Measurements from ENCODE around the gene ALKBH2.

Gene ALKBH2

GRCh38 chr12:109047081-109047805 is 46.0 kb downstream of the ALKBH2 start:
- no peak for TF ChIP-seq POLR2A (IDR thresholded peaks at IDR 0.05; ENCODE audit: low read length)
- TF ChIP-seq GATA1 (IDR thresholded peaks at IDR 0.05; ENCODE audit: low read depth, low read length) = no peak

DNA sequence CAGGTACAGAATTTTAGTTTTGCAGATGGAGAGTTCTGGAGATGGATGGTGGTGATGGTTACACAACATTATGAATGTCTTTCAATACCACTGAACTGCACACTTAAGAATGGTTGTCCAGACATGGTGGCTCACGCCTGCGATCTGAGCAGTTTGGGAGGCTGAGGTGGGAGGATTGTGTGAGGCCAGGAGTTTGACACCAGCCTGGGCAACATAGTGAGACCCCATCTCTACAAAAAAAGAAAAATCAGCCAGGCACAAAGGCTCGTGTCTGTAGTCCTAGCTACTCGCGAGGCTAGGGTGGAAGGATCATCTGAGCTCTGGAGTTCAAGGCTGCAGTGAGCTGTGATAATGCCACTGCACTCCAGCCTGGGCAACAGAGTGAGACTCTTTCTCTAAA is 49.0 kb downstream of the ALKBH2 start:
- TF ChIP-seq POLR2A (IDR thresholded peaks at IDR 0.05; ENCODE audit: low read length) = no peak
- no peak for TF ChIP-seq GATA1 (IDR thresholded peaks at IDR 0.05; ENCODE audit: low read depth, low read length)
- DNase-seq = no peak

More at GRCh38 chr12:109047081-109047805, 46.0 kb downstream of the ALKBH2 start:
- DNase-seq = no peak
